ENCODE measurements around the gene SLC25A23.
A peak's percentile ranks its signal among the peaks of the same experiment; 100 is the strongest.

The SLC25A23 gene

GRCh38 chr19:6413291-6413690 is 46.3 kb downstream of the SLC25A23 start:
- in situ Hi-C loops (cut with HindIII; ENCODE audit: low pct_ligation_motif_present, low sequenced_read_pairs) = no loop called here
- Histone ChIP-seq H3K27me3 (replicated peaks) (no peaks in the 10 kb centered on the region), H3K27ac (no peak overlapping the region), H3K36me3 (replicated peaks) (peaks cover 43% of the 10 kb centered on the region), H3K4me3 (ENCODE audit: low read depth, low read length) (no peak overlapping the region)
- TF ChIP-seq CTCF (IDR thresholded peaks at IDR 0.05; ENCODE audit: low read depth, low read length, missing control alignments) = no peak
- DNase-seq = no peak

- peak; percentile 2 for DNase-seq
- in situ Hi-C loops (cut with HindIII; ENCODE audit: low pct_ligation_motif_present, low sequenced_read_pairs) = no loop called here
- peak; percentile 76 for TF ChIP-seq CTCF (IDR thresholded peaks at IDR 0.05; ENCODE audit: low read depth, low read length, missing control alignments)
- H3K27me3 ChIP-seq (replicated peaks) = no peaks in the 10 kb centered on the region
- peaks cover 35% of the 10 kb centered on the region for H3K36me3 ChIP-seq (replicated peaks)
- no peak overlapping the region for H3K4me3 ChIP-seq (ENCODE audit: low read depth, low read length)
- no peak overlapping the region for H3K27ac ChIP-seq
Observed at GRCh38 chr19:6412447-6413091, 47.0 kb downstream of the SLC25A23 start.

GRCh38 chr19:6412061-6412446 is 47.5 kb downstream of the SLC25A23 start:
- Histone ChIP-seq H3K27ac (no peak overlapping the region), H3K4me3 (ENCODE audit: low read depth, low read length) (no peak overlapping the region), H3K27me3 (replicated peaks) (no peaks in the 10 kb centered on the region), H3K36me3 (replicated peaks) (peaks cover 30% of the 10 kb centered on the region)
- no peak for TF ChIP-seq CTCF (IDR thresholded peaks at IDR 0.05; ENCODE audit: low read depth, low read length, missing control alignments)
- DNase-seq = no peak
- in situ Hi-C loops (cut with HindIII; ENCODE audit: low pct_ligation_motif_present, low sequenced_read_pairs) = no loop called here

- Histone ChIP-seq H3K27ac (no peak overlapping the region), H3K27me3 (replicated peaks) (no peaks in the 10 kb centered on the region), H3K4me3 (ENCODE audit: low read depth, low read length) (no peak overlapping the region), H3K36me3 (replicated peaks) (peaks cover 4% of the 10 kb centered on the region)
- no peak for DNase-seq
- no peak for TF ChIP-seq CTCF (IDR thresholded peaks at IDR 0.05; ENCODE audit: low read depth, low read length, missing control alignments)
- in situ Hi-C loops (cut with HindIII; ENCODE audit: low pct_ligation_motif_present, low sequenced_read_pairs) = no loop called here
Observed at GRCh38 chr19:6409346-6409745, 50.2 kb downstream of the SLC25A23 start.

- Histone ChIP-seq H3K27me3 (replicated peaks) (no peaks in the 10 kb centered on the region), H3K27ac (no peak overlapping the region), H3K4me3 (ENCODE audit: low read depth, low read length) (no peak overlapping the region), H3K36me3 (replicated peaks) (no peaks in the 10 kb centered on the region)
- no peak for DNase-seq
- TF ChIP-seq CTCF (IDR thresholded peaks at IDR 0.05; ENCODE audit: low read depth, low read length, missing control alignments) = no peak
- in situ Hi-C loops (cut with HindIII; ENCODE audit: low pct_ligation_motif_present, low sequenced_read_pairs) = no loop called here
Observed at GRCh38 chr19:6406401-6406800, 53.2 kb downstream of the SLC25A23 start.

Measured in brain microvascular endothelial cell (primary cell).